Stimulated activated CD4-positive, alpha-beta T cell treated with anti-CD3 and anti-CD28 coated beads, TNF-alpha, amount 100 ng/mL, for 1 hour (primary cell): Measurements from ENCODE around the gene CFAP58.
"Not testable (repeated sequence)": the region's sequence is repeated elsewhere in the genome, so short reads cannot be mapped to it uniquely, and the experiment has no call there.

Experiments used
- DNase-seq, 3 donors: peaks; one replicate each; pipeline ENCODE4 v3.0.0-alpha.2; 2020; ENCODE audit warnings: low read depth in 3 of 3, low spot score in 1 of 3

CFAP58 gene

DNA sequence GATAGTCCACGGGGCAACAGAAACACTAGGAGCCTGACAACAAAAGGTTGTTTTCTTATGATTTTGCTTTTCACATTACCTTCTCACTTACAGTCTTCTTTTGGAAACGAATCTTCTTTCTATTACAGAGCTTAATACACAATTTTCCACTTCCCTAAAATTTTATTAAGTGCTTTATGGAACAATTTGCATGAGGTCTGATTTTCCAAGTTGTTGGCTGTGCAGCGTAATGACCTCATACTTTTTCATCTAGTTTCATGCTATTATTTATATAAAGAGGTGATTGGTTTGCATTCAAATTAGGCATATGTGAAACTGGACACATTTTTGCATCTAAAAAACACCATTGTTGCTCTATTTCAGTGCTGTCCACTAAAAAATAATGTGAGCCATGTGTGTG, 76.7 kb downstream of the CFAP58 start:
- no peak for DNase-seq

GRCh38 chr10:104433669-104434068, 80.0 kb downstream of the CFAP58 start:
- no peak for DNase-seq

DNA sequence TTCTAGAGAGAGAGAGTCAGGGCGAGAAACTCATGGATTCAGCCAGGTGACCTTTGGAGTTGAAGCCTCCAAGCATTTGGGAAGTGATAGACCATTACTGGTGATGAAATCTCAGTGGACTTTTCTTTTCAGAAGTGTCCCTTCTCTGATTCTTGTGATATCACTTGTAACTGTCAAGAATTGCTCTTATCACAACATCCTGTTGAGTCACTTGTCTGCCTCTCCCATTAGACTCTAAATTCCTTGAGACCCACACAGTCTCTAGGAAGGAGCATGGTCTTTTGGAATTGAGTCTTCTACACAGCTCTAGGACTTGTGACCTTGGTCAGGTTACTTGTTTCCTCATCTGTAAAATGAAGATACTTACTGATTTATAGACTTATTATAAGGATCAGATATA, 81.0 kb downstream of the CFAP58 start:
- DNase-seq: no peak

- DNase-seq: no peak
Measured at GRCh38 chr10:104435822-104436221, 82.2 kb downstream of the CFAP58 start.

DNA sequence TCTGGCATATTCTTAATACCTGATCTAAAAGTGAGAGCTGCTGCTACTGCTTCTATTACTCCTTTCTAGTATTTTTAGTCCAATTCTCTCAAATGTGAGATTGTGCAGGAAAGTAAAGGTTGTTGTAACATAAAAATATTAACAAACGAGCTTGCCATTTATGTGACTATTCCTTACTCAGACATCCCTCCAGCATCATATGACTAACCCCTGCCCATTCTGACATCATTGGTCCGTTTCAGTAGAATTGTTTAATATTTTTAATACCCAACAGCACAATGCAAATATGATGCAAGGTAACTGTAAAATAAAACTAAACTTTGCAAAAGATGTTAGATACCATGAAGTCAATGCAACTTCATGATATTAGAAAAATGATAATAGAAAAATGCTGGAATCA, 83.6 kb downstream of the CFAP58 start:
- no peak for DNase-seq

DNA sequence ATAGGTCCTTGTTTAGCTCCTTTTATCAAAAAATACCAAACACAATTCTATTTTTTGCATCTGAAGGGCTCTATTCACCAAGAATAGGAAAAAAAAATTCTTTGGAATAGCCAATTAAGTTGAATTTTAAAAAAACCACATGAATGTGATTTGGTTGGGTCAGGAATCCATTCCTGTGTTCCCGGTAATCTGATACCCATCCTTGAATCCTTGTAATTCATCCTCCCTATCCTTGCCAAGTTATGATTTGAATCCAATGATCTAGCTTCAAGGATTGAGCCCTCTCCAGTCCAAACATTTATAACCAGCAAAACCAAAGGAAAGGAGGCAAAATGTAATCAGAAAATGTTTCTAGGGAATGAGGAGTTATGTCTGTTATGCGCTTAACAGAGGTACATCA, 86.6 kb downstream of the CFAP58 start:
- no peak for DNase-seq

GRCh38 chr10:104441329-104442000, 87.8 kb downstream of the CFAP58 start:
- no peak for DNase-seq

DNA sequence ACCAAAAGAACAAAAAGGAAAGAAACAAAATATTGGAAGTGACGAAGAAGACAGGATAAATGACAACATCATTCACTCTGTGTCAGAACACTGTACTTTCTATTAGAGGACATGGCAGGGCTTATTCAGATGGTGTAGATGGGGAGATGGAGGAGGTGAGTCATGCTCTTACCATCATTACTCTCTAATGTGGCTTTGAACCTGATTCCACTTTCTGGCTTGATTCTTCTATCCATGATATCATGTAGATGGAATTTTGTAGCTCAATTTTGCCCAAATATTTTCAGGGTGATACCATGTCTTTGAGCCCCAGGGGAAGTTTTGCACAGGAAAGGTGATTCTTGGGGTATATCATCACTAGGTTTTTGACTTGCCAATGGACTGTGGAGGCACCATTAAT, 91.7 kb downstream of the CFAP58 start:
- DNase-seq: no peak

DNA sequence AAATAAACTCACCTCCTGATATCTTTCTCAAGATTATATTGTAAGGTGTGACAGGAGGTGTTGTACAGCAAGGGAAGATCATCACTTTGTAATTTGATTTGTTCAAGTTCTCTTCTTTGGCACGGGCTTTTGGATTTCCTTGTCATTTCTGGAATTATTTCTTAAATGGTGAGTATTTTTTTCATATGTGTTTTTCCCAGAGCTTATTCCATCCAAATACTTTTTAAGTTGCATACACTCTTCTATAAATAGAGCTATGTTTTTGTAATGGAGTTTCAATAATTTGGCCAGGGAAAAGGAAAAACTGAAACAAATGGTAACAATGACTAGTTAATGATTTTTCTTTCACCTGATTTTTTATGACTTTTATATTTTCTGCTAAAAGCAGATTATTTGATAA, 92.5 kb downstream of the CFAP58 start:
- DNase-seq: no peak

- DNase-seq: no peak
Measured at GRCh38 chr10:104447331-104447730, 93.7 kb downstream of the CFAP58 start.

GRCh38 chr10:104447906-104448305, 94.3 kb downstream of the CFAP58 start:
- no peak for DNase-seq

DNA sequence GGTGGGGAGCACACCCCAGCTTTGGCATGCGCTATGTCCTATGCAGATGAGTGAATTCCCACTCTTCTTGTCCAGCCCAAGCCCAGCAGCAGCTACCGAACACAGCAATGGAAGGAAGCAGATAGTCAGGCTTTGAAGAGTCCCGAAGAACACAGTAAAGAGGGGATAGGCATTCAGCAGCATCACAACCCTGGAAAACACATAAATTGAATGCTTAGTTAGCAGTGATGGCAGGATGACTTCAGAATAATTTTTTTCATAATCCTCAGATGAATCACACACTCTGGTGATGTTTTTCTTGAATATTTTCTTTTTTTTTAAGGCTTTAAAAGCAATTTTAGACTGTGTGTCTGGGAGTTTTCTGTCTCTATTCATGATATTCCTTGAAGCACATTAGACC, 95.8 kb downstream of the CFAP58 start:
- DNase-seq: no peak

- DNase-seq: no peak
Measured at GRCh38 chr10:104450490-104450889, 96.9 kb downstream of the CFAP58 start.

- no peak for DNase-seq
Measured at GRCh38 chr10:104450954-104451353, 97.3 kb downstream of the CFAP58 start.

- no peak for DNase-seq
Measured at GRCh38 chr10:104452977-104453376, 99.3 kb downstream of the CFAP58 start.

DNA sequence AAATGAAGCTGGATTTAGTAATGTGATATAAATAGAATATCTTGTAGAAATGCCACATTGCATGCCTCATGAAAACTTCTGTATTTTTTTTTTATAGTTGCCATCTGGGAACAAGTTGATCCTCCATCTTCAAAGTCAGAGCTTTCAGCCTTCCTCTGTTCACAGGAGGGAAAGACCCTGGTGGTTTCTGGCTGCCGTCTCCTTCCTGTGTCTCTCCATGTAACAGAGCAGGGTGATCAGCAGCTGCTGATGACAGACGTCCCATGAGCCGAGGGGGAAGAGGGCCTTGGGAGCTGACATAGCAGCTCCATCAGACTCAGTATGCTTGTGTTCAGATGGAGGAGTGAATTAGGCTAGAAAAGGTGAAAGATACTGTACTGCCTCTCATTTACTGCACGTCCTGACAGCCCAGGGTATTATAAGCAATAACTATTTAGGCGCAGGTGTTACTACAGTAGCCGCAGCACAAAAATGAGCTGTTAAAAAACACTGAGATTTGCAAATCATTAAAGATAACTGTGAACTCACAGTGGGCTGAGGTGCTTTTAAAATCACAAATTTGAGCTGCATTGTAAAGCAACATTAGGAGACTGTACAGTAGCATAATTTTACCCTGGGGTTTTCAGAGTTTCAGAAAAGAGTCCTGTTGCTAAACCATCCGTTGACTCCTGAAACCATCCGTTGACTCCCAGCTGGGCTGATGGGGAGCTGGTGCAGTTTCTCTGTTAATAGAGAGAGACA, 103.3 kb downstream of the CFAP58 start:
- no peak for DNase-seq

- no peak for DNase-seq
Measured at GRCh38 chr10:104457543-104457828, 103.9 kb downstream of the CFAP58 start.

DNA sequence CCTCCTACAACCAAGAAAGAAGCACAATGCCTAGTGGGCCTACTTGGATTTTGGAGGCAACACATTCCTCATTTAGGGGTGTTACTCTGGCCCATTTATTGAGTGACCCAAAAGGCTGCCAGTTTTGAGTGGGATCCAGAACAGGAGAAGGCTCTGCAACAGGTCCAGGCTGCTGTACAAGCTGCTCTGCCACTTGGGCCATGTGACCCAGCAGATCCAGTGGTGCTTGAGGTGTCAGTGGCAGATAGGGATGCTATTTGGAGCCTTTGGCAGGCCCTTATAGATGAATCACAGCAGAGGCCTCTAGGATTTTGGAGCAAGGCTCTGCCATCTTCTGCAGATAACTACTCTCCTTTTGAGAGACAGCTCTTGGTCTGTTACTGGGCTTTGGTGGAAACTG, 111.9 kb downstream of the CFAP58 start:
- DNase-seq: not testable (repeated sequence)

DNA sequence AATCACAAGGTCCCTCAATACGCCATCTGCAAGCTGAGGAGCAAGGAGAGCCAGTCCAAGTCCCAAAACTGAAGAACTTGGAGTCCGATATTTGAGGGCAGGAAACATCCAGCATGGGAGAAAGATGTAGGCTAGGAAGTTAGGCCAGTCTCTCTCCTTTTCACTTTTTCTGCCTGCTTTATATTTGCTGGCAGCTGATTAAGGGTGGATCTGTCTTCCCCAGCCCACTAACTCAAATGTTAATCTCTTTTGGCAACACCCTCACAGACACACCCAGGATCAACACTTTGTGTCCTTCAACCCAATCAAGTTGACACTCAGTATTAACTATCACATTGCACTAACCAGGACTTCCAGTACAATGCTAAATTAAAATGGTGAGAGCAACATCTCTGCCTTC, 115.2 kb downstream of the CFAP58 start:
- DNase-seq: not testable (repeated sequence)

DNA sequence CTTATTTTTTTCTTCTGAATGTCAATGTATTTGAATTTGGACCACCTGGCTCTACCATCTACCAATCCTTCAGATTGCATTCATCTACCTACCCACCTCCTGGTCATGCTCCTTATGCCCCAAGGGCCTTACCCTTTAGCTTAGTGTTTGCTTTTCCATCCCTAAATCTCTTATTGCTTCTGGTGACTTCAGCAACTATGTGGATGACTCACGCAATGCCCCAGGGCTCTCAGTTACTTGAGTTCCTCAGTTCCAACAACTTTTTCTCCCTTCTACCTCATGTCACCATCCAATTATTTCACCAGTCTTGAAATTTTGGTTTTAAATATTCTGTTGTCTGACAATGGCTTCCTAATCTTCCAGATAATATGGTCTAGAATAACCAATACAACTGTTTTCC, 118.9 kb downstream of the CFAP58 start:
- no peak for DNase-seq

- no peak for DNase-seq
Measured at GRCh38 chr10:104472957-104473745, 119.5 kb downstream of the CFAP58 start.

- no peak for DNase-seq
Measured at GRCh38 chr10:104478380-104478779, 124.7 kb downstream of the CFAP58 start.
